Upper lobe of right lung (tissue), 1 donor: ENCODE data around the gene TMEM131. TPM values are rescaled to one million over a fixed set of nuclear protein-coding genes. Genes with fewer than 3 reads are reported as not detected.

Experiments
- ATAC-seq: fragments of 200-7000 bp; cut with Tn5 transposase; one replicate; pipeline ENCODE4 v1.9.1; 2020; ENCODE audit warnings: mild to moderate bottlenecking, moderate library complexity
- DNase-seq: peaks from one replicate; pipeline ENCODE4 v3.0.0-alpha.2; 2020
- H3K27ac ChIP-seq: fragments of 200-600 bp; one replicate; pipeline ENCODE4 v1.8.0; 2022
- H3K27me3 ChIP-seq: fragments of 200-600 bp; one replicate; pipeline ENCODE4 v1.8.0; 2022; ENCODE audit warnings: mild to moderate bottlenecking
- H3K36me3 ChIP-seq: fragments of 200-600 bp; one replicate; pipeline ENCODE4 v1.8.0; 2022
- H3K4me1 ChIP-seq: fragments of 200-600 bp; one replicate; pipeline ENCODE4 v1.8.0; 2022
- H3K4me3 ChIP-seq: fragments of 200-600 bp; one replicate; pipeline ENCODE4 v1.8.0; 2022; ENCODE audit warnings: mild to moderate bottlenecking
- H3K9me3 ChIP-seq: fragments of 200-600 bp; one replicate; pipeline ENCODE4 v1.8.0; 2022
- intact Hi-C: fragments of 100-400 bp; cut with DNase I; formaldehyde crosslinking; loops from one replicate; pipeline ENCODE4 v1.11.0; 2022
- total RNA-seq: library from RNA; stranded (reverse); fragmentation: NEBNext Ultra II Directional; extraction: Animal tissue kit (Norgen Biotek cat#: 25700); gene quantifications from one replicate; pipeline ENCODE4 v1.2.1, GENCODE V29; 2021
- TF ChIP-seq, protein P1 (sequence below): fragments of 200-600 bp; IDR thresholded peaks from one replicate; pipeline ENCODE4 v1.8.0; 2022; ENCODE audit warnings: antibody characterized with exemption
- donor health status: DM: no; HTN: yes; CAD: no; lungs with severe emphysema.

TMEM131 gene
- total RNA-seq, 1 donor from 2014 or later = 43.3 TPM

DNA sequence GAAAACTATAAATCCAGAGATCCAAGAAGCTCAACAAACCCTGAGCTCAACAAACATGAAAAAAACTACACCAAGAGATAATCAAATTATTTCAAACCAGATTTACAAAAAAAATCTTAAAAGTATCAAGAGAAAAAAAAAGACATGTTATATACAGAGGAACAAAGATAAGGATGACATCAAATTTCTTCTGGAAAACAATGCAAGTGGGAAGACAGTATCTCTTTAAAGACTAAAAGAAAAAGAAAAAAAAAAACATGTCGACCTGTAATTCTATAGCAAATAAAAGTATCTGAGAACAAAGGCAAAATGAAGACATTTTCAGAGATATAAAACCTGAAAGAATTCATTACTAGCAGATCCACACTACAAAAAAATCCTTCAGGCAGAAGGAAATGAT, 21.3 kb downstream of the TMEM131 start:
- intact Hi-C loops = no loop called here
- H3K4me1 ChIP-seq = peaks cover 13% of the 10 kb centered on the region
- no peaks in the 10 kb centered on the region for H3K36me3 ChIP-seq
- DNase-seq (no peak), ATAC-seq (no peak)
- no peaks in the 10 kb centered on the region for H3K27me3 ChIP-seq
- H3K27ac ChIP-seq = no peak overlapping the region
- H3K9me3 ChIP-seq = peaks cover 23% of the 10 kb centered on the region
- no peak overlapping the region for H3K4me3 ChIP-seq
- TF ChIP-seq, protein P1, sequence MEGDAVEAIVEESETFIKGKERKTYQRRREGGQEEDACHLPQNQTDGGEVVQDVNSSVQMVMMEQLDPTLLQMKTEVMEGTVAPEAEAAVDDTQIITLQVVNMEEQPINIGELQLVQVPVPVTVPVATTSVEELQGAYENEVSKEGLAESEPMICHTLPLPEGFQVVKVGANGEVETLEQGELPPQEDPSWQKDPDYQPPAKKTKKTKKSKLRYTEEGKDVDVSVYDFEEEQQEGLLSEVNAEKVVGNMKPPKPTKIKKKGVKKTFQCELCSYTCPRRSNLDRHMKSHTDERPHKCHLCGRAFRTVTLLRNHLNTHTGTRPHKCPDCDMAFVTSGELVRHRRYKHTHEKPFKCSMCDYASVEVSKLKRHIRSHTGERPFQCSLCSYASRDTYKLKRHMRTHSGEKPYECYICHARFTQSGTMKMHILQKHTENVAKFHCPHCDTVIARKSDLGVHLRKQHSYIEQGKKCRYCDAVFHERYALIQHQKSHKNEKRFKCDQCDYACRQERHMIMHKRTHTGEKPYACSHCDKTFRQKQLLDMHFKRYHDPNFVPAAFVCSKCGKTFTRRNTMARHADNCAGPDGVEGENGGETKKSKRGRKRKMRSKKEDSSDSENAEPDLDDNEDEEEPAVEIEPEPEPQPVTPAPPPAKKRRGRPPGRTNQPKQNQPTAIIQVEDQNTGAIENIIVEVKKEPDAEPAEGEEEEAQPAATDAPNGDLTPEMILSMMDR = no peak

DNA sequence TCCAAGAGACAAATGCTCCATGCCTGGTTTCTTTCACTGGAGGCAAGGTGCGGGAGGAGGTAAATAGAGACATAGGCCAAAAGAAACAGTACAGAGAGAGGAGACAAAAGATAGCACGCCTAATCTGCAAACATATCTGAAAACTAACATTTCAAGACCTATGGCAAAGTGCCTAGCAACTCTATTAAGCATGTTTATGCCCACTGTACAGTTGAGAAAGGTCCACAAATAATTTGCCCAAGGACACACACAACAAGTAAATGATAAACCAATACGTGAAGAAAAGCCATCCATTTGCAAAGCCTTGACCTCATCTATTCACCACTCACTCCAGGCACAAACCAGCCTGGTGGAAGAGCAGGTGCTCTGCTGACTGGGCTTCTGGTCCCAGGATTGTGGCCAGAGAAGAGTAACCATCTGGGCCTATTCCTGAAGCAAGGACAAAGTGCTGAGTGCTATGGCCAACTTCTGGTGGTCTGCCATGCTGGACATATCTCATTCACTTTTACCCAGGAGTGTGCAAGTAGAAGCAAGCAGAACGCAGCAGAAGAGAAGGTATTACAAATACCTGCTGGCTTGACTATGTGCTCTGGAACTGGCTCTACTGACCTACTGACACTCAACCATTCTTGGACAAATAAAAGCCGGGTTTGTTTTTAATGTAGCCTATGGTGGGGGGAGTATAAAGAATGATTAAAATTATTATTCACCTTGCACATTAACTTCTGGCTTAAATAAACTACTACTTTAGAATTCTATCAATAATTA, 25.3 kb downstream of the TMEM131 start:
- peaks cover 24% of the 10 kb centered on the region for H3K4me1 ChIP-seq
- no peak overlapping the region for H3K4me3 ChIP-seq
- no peak overlapping the region for H3K27ac ChIP-seq
- DNase-seq = no peak
- no peaks in the 10 kb centered on the region for H3K27me3 ChIP-seq
- TF ChIP-seq, protein P1 = no peak
- intact Hi-C loops = no loop called here
- H3K9me3 ChIP-seq = peaks cover 23% of the 10 kb centered on the region
- no peak for ATAC-seq
- H3K36me3 ChIP-seq = no peaks in the 10 kb centered on the region

DNA sequence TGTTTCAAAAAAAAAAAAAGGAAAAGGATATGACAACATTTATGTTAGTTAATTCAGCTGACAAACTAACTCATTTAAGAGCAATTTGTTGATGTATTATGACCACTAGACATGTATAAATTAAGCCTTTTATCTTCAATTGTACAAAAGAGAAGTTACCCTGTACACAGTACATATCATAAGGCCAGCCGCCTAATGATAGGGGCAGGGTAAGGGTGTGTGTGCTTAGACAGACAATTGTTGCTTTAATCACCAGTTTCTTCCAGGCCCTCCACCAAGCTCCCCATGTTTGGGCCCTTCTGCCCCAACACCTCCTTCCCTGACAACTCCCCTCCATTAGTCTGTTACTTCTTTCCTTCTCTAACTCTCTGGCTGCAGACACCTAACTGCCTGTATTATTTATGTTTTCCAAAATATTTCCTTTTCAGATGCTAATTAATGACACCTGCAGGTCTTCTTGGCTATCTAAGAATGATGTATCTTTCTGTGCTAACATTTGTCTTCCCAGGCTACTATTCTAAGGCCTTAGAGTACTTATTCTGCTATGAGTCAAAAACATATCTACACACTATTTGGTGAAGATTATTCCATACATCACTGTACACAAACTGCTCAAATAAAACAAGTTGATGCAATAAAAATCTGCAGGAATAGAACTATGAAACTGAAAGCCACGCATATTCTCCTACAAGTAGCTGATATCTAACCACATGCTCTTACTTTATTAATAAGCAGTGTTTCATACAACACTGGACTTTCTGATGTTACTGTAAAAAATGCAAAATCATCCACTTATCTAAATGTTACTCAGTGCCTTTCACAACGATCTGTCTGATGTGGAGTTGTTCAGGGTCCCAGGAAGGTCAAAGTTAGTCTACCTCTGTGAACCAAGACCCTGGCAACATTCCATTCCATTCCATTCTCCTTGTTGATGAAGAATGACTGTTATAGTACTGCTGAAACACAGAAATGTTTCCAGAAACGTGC, 26.4 kb downstream of the TMEM131 start:
- DNase-seq (no peak), ATAC-seq (no peak)
- Histone ChIP-seq H3K4me1 (peaks cover 24% of the 10 kb centered on the region), H3K27me3 (no peaks in the 10 kb centered on the region), H3K4me3 (no peak overlapping the region), H3K27ac (no peak overlapping the region), H3K36me3 (no peaks in the 10 kb centered on the region), H3K9me3 (peaks cover 14% of the 10 kb centered on the region)
- TF ChIP-seq, protein P1 = no peak
- intact Hi-C loops = no loop called here

DNA sequence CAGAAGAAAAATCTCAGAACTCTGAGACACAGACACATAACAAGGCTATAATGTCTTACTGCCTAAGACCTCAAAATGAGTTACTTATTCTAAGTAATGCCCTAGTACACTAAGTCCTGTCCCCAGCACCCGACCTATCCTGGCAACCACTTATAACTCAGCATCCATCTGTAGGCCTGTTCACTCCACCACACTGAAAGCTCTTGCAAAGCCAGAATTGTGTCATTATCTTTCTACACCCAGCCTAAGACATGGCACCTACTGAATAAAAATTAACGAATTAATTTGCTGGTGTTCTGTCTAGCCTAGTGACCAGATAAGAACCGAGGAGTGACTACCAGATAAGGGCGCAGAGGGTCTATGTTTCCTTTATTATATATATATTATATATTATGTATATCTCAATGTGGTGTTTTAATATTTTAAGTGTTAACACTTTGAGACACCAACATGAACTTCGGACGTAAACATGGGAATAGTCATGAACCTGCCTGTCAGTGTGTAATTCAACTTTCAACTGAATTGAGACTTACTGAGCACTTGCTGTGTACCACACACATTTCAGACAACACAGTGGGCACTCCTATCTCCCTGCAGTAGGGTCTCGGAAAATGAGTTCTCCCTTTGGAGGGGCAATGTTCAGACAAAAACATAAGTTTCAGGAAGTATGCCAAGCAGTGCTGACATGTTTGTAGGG, 27.7 kb downstream of the TMEM131 start:
- H3K4me3 ChIP-seq = no peak overlapping the region
- ATAC-seq (no peak), DNase-seq (no peak)
- H3K36me3 ChIP-seq = no peaks in the 10 kb centered on the region
- peaks cover 6% of the 10 kb centered on the region for H3K9me3 ChIP-seq
- peaks cover 24% of the 10 kb centered on the region for H3K4me1 ChIP-seq
- H3K27me3 ChIP-seq = no peaks in the 10 kb centered on the region
- TF ChIP-seq, protein P1 = no peak
- intact Hi-C loops = no loop called here
- H3K27ac ChIP-seq = no peak overlapping the region

DNA sequence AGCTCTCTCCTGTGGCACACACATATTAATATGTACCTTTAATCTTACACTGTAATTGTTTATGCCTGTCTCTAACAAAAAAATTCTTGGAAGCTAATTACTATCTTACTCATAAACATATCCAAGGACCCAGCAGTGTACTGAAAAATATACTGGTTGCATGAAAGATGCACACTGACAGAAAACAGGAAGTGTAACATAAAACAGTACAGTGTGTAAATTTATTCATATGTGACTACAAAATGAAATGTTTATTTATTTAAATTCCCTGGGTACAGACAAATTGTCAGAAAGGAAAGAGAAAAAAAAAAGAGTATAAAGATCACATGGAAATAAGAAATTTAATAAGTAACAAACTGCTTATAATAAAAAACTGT, 28.5 kb downstream of the TMEM131 start:
- ATAC-seq = no peak
- no peak for DNase-seq

More for the DNA sequence above, 28.5 kb downstream of the TMEM131 start:
- Histone ChIP-seq H3K27me3 (no peaks in the 10 kb centered on the region), H3K36me3 (no peaks in the 10 kb centered on the region), H3K4me1 (peaks cover 24% of the 10 kb centered on the region), H3K9me3 (no peaks in the 10 kb centered on the region), H3K27ac (no peak overlapping the region), H3K4me3 (no peak overlapping the region)
- TF ChIP-seq, protein P1 = no peak
- intact Hi-C loops = no loop called here
